NB4 (cell line): Measurements from ENCODE around the gene AVEN.

Experiments used
- CTCF ChIP-seq: IDR thresholded peaks from one replicate; pipeline ENCODE4 v1.5.1; 2012; ENCODE audit warnings: low read depth, low read length
- POLR2A ChIP-seq: IDR thresholded peaks from 2 replicates; pipeline ENCODE4 v1.6.1; 2011; ENCODE audit warnings: mild to moderate bottlenecking; ENCODE audit not compliant: insufficient read length; ENCODE audit errors: extremely low read depth

- TF ChIP-seq CTCF, result no peak
- TF ChIP-seq POLR2A, result no peak
These were observed 174.5 kb downstream of the AVEN start for GRCh38 chr15:33864360-33865075.
